HCT116 (cell line): Measurements from ENCODE around the gene DNMT3A.

Experiments
- CBX3 ChIP-seq: IDR thresholded peaks from 2 replicates; pipeline ENCODE4 v1.6.1; 2012; ENCODE audit warnings: low read depth
- CEBPB ChIP-seq: IDR thresholded peaks from 2 replicates; pipeline ENCODE4 v1.6.1; 2012; ENCODE audit warnings: low read depth
- EGR1 ChIP-seq: IDR thresholded peaks from 2 replicates; pipeline ENCODE4 v1.6.1; 2012; ENCODE audit warnings: low read depth
- POLR2A ChIP-seq: IDR thresholded peaks from 2 replicates; pipeline ENCODE4 v1.7.0; 2011; ENCODE audit warnings: borderline replicate concordance; ENCODE audit not compliant: insufficient read depth, insufficient read length; ENCODE audit errors: extremely low read depth
- POLR2AphosphoS5 ChIP-seq: IDR thresholded peaks from 2 replicates; pipeline ENCODE4 v1.6.1; 2011; ENCODE audit warnings: mild to moderate bottlenecking, low read depth, low read length, moderate library complexity
- SIN3A ChIP-seq: IDR thresholded peaks from 2 replicates; pipeline ENCODE4 v1.6.1; 2012; ENCODE audit warnings: low read depth
- TCF7L2 ChIP-seq: IDR thresholded peaks from 2 replicates; pipeline ENCODE4 v1.7.0; 2011; ENCODE audit warnings: borderline replicate concordance, inconsistent platforms; ENCODE audit not compliant: insufficient read depth, insufficient read length; ENCODE audit errors: extremely low read depth
- YY1 ChIP-seq: IDR thresholded peaks from 2 replicates; pipeline ENCODE4 v1.6.1; 2011; ENCODE audit warnings: low read length, low read depth, moderate library complexity, mild to moderate bottlenecking; ENCODE audit not compliant: insufficient replicate concordance; ENCODE audit errors: extremely low read depth
- ZFX ChIP-seq: fragments of 450-650 bp; IDR thresholded peaks from 2 replicates; pipeline ENCODE4 v1.6.1; 2017
- TF ChIP-seq, protein P1 (sequence below), 3 experiments: fragments of 200-600 bp in 1 of 3; sonication (generic) in 1 of 3; IDR thresholded peaks in 2 of 3; conservative IDR thresholded peaks in 1 of 3; 2 replicates each; pipeline ENCODE4 v1.5.1; 2012 to 2017; ENCODE audit warnings: low read depth in 2 of 3, low read length in 2 of 3, antibody characterized with exemption in 1 of 3, borderline replicate concordance in 1 of 3, control low read depth in 1 of 3, mild to moderate bottlenecking in 1 of 3, mixed read lengths in 1 of 3, mixed run types in 1 of 3, moderate library complexity in 1 of 3; ENCODE audit not compliant: insufficient read depth in 1 of 3
- TF ChIP-seq, protein P2 (sequence below): IDR thresholded peaks from 2 replicates; pipeline ENCODE4 v1.6.1; 2012

DNA sequence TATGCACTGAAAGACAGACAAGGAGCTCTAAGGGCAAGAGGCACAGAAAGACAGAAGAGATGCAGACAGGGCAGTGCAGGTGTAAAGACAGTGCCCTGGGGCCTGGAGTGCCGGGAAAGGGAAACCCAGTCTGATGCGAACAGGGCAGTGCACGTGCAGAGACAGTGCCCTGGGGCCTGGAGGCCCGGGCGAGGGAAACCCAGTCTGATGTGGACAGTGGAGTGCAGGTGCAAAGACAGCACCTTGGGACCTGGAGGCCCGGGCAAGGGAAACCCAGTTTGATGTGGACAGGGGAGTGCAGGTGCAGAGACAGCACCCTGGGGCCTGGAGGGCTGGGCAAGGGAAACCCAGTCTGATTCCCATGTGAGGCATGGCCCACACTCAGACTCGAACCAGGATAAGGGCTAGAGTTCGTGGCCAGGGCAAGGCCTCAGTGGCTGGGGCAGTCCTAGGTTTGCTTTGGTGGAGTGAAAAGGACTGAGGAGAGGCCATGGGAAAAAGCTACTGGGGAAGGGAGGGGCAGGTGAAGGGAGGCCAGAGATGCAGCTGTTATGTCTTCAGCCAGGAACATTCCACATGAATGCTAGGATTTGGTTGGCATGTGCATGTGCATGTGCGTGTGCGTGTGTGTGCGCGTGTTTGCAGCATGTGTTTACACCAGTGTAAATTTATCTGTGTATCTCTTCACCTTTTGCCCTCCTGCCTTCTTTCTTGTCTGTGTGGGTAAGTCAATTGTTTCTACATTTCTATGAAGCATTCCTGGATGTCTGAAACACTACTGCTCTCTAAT, 39.1 kb upstream of the DNMT3A start:
- TF ChIP-seq SIN3A = no peak
- TF ChIP-seq, protein P1, sequence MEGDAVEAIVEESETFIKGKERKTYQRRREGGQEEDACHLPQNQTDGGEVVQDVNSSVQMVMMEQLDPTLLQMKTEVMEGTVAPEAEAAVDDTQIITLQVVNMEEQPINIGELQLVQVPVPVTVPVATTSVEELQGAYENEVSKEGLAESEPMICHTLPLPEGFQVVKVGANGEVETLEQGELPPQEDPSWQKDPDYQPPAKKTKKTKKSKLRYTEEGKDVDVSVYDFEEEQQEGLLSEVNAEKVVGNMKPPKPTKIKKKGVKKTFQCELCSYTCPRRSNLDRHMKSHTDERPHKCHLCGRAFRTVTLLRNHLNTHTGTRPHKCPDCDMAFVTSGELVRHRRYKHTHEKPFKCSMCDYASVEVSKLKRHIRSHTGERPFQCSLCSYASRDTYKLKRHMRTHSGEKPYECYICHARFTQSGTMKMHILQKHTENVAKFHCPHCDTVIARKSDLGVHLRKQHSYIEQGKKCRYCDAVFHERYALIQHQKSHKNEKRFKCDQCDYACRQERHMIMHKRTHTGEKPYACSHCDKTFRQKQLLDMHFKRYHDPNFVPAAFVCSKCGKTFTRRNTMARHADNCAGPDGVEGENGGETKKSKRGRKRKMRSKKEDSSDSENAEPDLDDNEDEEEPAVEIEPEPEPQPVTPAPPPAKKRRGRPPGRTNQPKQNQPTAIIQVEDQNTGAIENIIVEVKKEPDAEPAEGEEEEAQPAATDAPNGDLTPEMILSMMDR (IDR thresholded peaks at IDR 0.05 in 2 of 3, conservative IDR thresholded peaks at IDR 0.05 in 1 of 3; ENCODE audit: borderline replicate concordance in 1 of 3, insufficient read depth in 1 of 3, low read depth in 2 of 3, low read length in 2 of 3) = no peak
- TF ChIP-seq YY1 = no peak
- no peak for TF ChIP-seq POLR2A
- TF ChIP-seq EGR1 = no peak
- no peak for TF ChIP-seq POLR2AphosphoS5
- TF ChIP-seq CBX3 = no peak
- no peak for TF ChIP-seq ZFX
- no peak for TF ChIP-seq CEBPB
- TF ChIP-seq, protein P2, sequence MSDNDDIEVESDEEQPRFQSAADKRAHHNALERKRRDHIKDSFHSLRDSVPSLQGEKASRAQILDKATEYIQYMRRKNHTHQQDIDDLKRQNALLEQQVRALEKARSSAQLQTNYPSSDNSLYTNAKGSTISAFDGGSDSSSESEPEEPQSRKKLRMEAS = no peak
- TF ChIP-seq TCF7L2 = no peak
